Measurements from ENCODE around the gene RSRC1. TPM values are rescaled to one million over a fixed set of nuclear protein-coding genes. Genes with fewer than 3 reads are reported as not detected.

RSRC1 gene
- total RNA-seq, 1 donor from 2014 or later = 28.5 TPM

DNA sequence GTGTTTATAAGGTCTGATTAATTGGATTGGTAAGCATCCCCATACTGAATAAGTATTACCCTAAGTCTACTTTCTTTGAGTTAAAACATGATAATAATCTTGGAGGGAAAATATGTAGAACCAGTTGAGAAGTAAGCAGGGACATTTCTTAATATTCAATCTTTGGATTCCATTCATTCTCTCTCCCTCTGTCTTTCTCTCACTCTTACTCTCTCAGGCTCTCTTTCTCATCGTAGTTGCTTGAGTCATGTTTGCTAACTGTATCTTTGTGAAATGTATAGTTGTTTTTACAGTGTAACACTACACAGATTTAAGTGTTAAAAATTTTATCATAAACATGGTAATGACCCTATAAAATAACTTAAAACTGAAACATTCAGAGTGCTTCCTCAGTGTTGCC is 163.8 kb downstream of the RSRC1 start:
- no peaks in the 10 kb centered on the region for H3K79me2 ChIP-seq (ENCODE audit: insufficient read depth, low read length)
- no peak overlapping the region for H3K9ac ChIP-seq (ENCODE audit: low read length)
- no peaks in the 10 kb centered on the region for H3K27me3 ChIP-seq (ENCODE audit: insufficient read depth, low read length)
- Mint-ChIP-seq H3K36me3 (ENCODE audit: low read depth, unreplicated experiment) (no peaks in the 10 kb centered on the region), H3K9me3 (ENCODE audit: unreplicated experiment) (no peaks in the 10 kb centered on the region), H3K27ac (ENCODE audit: unreplicated experiment) (no peak overlapping the region), H3K27me3 (ENCODE audit: low read depth, unreplicated experiment) (no peaks in the 10 kb centered on the region), H3K4me1 (ENCODE audit: low read depth, unreplicated experiment) (no peaks in the 10 kb centered on the region), H3K4me3 (ENCODE audit: unreplicated experiment) (no peak overlapping the region)
- H4K20me1 ChIP-seq (ENCODE audit: insufficient read depth, low read length) = no peaks in the 10 kb centered on the region
- no peaks in the 10 kb centered on the region for H3K9me3 ChIP-seq (ENCODE audit: insufficient read depth, low read depth, low read length)
- no peak overlapping the region for H3K27ac ChIP-seq (ENCODE audit: low read depth, low read length)
- no peak overlapping the region for H3K4me2 ChIP-seq (ENCODE audit: low read length)
- no peak for DNase-seq (ENCODE audit: low read depth)
- no peak overlapping the region for H2AFZ ChIP-seq (ENCODE audit: low read depth, low read length)
- no peak for FAIRE-seq
- no peaks in the 10 kb centered on the region for H3K36me3 ChIP-seq (ENCODE audit: insufficient read depth, low read length)
- no peak overlapping the region for H3K4me3 ChIP-seq (ENCODE audit: insufficient read depth, low read depth, low read length)
- TF ChIP-seq, protein P1, sequence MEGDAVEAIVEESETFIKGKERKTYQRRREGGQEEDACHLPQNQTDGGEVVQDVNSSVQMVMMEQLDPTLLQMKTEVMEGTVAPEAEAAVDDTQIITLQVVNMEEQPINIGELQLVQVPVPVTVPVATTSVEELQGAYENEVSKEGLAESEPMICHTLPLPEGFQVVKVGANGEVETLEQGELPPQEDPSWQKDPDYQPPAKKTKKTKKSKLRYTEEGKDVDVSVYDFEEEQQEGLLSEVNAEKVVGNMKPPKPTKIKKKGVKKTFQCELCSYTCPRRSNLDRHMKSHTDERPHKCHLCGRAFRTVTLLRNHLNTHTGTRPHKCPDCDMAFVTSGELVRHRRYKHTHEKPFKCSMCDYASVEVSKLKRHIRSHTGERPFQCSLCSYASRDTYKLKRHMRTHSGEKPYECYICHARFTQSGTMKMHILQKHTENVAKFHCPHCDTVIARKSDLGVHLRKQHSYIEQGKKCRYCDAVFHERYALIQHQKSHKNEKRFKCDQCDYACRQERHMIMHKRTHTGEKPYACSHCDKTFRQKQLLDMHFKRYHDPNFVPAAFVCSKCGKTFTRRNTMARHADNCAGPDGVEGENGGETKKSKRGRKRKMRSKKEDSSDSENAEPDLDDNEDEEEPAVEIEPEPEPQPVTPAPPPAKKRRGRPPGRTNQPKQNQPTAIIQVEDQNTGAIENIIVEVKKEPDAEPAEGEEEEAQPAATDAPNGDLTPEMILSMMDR (IDR thresholded peaks at IDR 0.05; ENCODE audit: insufficient read depth, low read depth, low read length) = no peak
- no peaks in the 10 kb centered on the region for H3K4me1 ChIP-seq (ENCODE audit: insufficient read depth, low read length)

GRCh38 chr3:158278187-158278586 is 168.3 kb downstream of the RSRC1 start:
- Histone ChIP-seq H3K4me2 (ENCODE audit: low read length) (no peak overlapping the region), H3K36me3 (ENCODE audit: insufficient read depth, low read length) (no peaks in the 10 kb centered on the region), H3K27ac (ENCODE audit: low read depth, low read length) (no peak overlapping the region), H4K20me1 (ENCODE audit: insufficient read depth, low read length) (no peaks in the 10 kb centered on the region), H3K4me3 (ENCODE audit: insufficient read depth, low read depth, low read length) (no peak overlapping the region), H3K27me3 (ENCODE audit: insufficient read depth, low read length) (no peaks in the 10 kb centered on the region), H3K4me1 (ENCODE audit: insufficient read depth, low read length) (no peaks in the 10 kb centered on the region), H3K9me3 (ENCODE audit: insufficient read depth, low read depth, low read length) (no peaks in the 10 kb centered on the region), H3K9ac (ENCODE audit: low read length) (no peak overlapping the region), H3K79me2 (ENCODE audit: insufficient read depth, low read length) (no peaks in the 10 kb centered on the region), H2AFZ (ENCODE audit: low read depth, low read length) (no peak overlapping the region)
- H3K27ac Mint-ChIP-seq (ENCODE audit: unreplicated experiment) = no peak overlapping the region
- H3K27me3 Mint-ChIP-seq (ENCODE audit: low read depth, unreplicated experiment) = no peaks in the 10 kb centered on the region
- DNase-seq (ENCODE audit: low read depth) (no peak), FAIRE-seq (no peak)
- H3K4me1 Mint-ChIP-seq (ENCODE audit: low read depth, unreplicated experiment) = no peaks in the 10 kb centered on the region
- TF ChIP-seq EZH2 (IDR thresholded peaks at IDR 0.05; ENCODE audit: insufficient read depth, low read length) = no peak
- TF ChIP-seq, protein P1 (IDR thresholded peaks at IDR 0.05; ENCODE audit: insufficient read depth, low read depth, low read length) = no peak
- no peaks in the 10 kb centered on the region for H3K9me3 Mint-ChIP-seq (ENCODE audit: unreplicated experiment)
- H3K4me3 Mint-ChIP-seq (ENCODE audit: unreplicated experiment) = no peak overlapping the region
- no peaks in the 10 kb centered on the region for H3K36me3 Mint-ChIP-seq (ENCODE audit: low read depth, unreplicated experiment)

DNA sequence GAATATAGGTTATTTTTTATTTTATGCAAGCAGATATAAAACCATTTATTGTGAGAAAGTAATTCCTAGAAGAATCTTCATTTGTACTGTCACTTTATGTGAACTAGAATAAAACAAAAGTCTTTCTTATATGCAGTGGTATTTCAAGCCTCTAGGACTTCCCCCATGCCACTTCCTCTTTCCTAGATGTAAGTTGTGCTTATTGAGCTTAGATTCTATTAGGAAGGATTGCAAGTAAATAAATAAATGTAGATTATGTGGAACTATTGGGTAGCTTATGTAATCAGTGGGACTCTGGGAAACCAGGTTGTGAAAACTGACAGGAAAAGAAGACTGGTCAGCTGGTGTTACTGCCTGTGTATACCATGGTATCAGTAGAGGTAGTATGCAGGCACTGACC is 169.7 kb downstream of the RSRC1 start:
- FAIRE-seq (no peak), DNase-seq (ENCODE audit: low read depth) (no peak)
- no peak for TF ChIP-seq EZH2 (IDR thresholded peaks at IDR 0.05; ENCODE audit: insufficient read depth, low read length)
- TF ChIP-seq, protein P1 (IDR thresholded peaks at IDR 0.05; ENCODE audit: insufficient read depth, low read depth, low read length) = no peak
- no peaks in the 10 kb centered on the region for H3K27me3 ChIP-seq (ENCODE audit: insufficient read depth, low read length)
- H3K79me2 ChIP-seq (ENCODE audit: insufficient read depth, low read length) = no peaks in the 10 kb centered on the region
- H3K36me3 Mint-ChIP-seq (ENCODE audit: low read depth, unreplicated experiment) = no peaks in the 10 kb centered on the region
- no peaks in the 10 kb centered on the region for H3K9me3 Mint-ChIP-seq (ENCODE audit: unreplicated experiment)
- H3K4me1 ChIP-seq (ENCODE audit: insufficient read depth, low read length) = no peaks in the 10 kb centered on the region
- no peak overlapping the region for H3K4me3 ChIP-seq (ENCODE audit: insufficient read depth, low read depth, low read length)
- H3K27ac Mint-ChIP-seq (ENCODE audit: unreplicated experiment) = no peak overlapping the region
- H3K4me3 Mint-ChIP-seq (ENCODE audit: unreplicated experiment) = no peak overlapping the region
- no peak overlapping the region for H3K4me2 ChIP-seq (ENCODE audit: low read length)
- H2AFZ ChIP-seq (ENCODE audit: low read depth, low read length) = no peak overlapping the region
- no peaks in the 10 kb centered on the region for H3K4me1 Mint-ChIP-seq (ENCODE audit: low read depth, unreplicated experiment)
- no peaks in the 10 kb centered on the region for H3K9me3 ChIP-seq (ENCODE audit: insufficient read depth, low read depth, low read length)
- H3K36me3 ChIP-seq (ENCODE audit: insufficient read depth, low read length) = no peaks in the 10 kb centered on the region
- H3K9ac ChIP-seq (ENCODE audit: low read length) = no peak overlapping the region
- H3K27ac ChIP-seq (ENCODE audit: low read depth, low read length) = no peak overlapping the region
- H3K27me3 Mint-ChIP-seq (ENCODE audit: low read depth, unreplicated experiment) = no peaks in the 10 kb centered on the region
- no peaks in the 10 kb centered on the region for H4K20me1 ChIP-seq (ENCODE audit: insufficient read depth, low read length)

Data from astrocyte (in vitro differentiated cells and primary cell).